ENCODE data around the gene MET.

The MET gene

DNA sequence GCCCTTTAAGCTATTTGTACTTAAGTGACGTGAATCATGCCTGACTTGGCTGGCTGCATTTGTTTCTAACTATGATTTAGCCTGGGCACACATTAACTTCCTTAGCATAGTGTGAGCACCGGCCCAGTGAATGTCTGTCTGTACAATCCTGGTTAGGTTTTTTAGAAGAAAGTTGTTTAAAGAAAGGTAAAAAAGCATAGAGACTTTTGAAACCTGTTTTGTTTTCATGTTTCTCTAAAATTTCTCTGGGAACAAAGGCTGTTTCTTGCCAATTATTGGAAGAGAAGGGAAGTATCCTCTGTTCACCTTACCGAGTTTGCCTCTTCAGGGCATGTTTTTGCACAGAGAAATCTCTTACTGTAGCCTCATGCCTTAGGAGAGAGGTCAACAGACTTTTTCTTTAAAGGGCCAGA, 42.9 kb upstream of the MET start:
- POLR2A ChIA-PET: no interaction called here
- H3K36me3 ChIP-seq (ENCODE audit: control insufficient read depth in 2 of 2, insufficient read depth in 1 of 2, low read length in 2 of 2): no peaks in the 10 kb centered on the region
- TF ChIP-seq ZNF37A (tag by site-specific recombination; IDR thresholded peaks at IDR 0.05) (no peak), ZNF202 (tag by site-specific recombination; IDR thresholded peaks at IDR 0.05; ENCODE audit: borderline replicate concordance) (no peak), ZNF624 (tag by site-specific recombination; IDR thresholded peaks at IDR 0.05) (no peak), ZNF292 (tag by site-specific recombination; IDR thresholded peaks at IDR 0.05; ENCODE audit: borderline replicate concordance, low read depth) (no peak), ZSCAN16 (tag by site-specific recombination; IDR thresholded peaks at IDR 0.05) (no peak), ZNF529 (tag by site-specific recombination; IDR thresholded peaks at IDR 0.05; ENCODE audit: insufficient replicate concordance) (no peak), ZNF514 (tag by site-specific recombination; IDR thresholded peaks at IDR 0.05) (no peak), ZNF433 (tag by site-specific recombination; IDR thresholded peaks at IDR 0.05; ENCODE audit: low read depth) (no peak)
- TF ChIP-seq, protein P1, sequence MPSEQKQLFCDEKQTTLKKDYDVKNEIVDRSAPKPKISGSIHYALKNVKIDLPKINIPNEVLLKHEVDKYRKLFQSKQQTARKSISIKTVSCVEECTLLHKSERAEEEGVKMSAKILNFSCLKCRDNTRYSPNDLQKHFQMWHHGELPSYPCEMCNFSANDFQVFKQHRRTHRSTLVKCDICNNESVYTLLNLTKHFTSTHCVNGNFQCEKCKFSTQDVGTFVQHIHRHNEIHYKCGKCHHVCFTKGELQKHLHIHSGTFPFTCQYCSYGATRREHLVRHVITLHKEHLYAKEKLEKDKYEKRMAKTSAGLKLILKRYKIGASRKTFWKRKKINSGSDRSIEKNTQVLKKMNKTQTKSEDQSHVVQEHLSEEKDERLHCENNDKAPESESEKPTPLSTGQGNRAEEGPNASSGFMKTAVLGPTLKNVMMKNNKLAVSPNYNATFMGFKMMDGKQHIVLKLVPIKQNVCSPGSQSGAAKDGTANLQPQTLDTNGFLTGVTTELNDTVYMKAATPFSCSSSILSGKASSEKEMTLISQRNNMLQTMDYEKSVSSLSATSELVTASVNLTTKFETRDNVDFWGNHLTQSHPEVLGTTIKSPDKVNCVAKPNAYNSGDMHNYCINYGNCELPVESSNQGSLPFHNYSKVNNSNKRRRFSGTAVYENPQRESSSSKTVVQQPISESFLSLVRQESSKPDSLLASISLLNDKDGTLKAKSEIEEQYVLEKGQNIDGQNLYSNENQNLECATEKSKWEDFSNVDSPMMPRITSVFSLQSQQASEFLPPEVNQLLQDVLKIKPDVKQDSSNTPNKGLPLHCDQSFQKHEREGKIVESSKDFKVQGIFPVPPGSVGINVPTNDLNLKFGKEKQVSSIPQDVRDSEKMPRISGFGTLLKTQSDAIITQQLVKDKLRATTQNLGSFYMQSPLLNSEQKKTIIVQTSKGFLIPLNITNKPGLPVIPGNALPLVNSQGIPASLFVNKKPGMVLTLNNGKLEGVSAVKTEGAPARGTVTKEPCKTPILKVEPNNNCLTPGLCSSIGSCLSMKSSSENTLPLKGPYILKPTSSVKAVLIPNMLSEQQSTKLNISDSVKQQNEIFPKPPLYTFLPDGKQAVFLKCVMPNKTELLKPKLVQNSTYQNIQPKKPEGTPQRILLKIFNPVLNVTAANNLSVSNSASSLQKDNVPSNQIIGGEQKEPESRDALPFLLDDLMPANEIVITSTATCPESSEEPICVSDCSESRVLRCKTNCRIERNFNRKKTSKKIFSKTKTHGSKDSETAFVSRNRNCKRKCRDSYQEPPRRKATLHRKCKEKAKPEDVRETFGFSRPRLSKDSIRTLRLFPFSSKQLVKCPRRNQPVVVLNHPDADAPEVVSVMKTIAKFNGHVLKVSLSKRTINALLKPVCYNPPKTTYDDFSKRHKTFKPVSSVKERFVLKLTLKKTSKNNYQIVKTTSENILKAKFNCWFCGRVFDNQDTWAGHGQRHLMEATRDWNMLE (tag by site-specific recombination; conservative IDR thresholded peaks at IDR 0.05; ENCODE audit: low read depth): no peak

DNA sequence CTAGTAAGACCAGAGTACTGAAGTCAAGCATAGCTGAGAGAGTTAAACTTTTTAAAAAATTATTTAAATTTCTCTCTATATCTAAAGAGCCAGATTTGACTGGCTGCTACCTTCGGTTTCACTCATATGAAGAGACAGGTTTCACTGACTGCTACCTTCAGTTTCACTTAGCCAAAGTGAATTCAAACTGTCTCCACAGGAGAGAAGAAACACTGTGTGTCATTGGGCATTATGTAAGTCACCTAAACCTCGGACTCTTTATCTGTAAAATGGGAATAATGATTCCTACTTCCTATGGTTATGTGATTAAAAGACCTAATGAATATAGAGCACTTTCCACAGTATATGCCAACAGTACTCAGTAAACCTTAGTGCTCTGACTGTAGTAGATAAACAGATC, 41.6 kb upstream of the MET start:
- no peaks in the 10 kb centered on the region for H3K9me3 ChIP-seq (ENCODE audit: control insufficient read depth, insufficient read depth, low read depth, low read length)
- peaks cover 6% of the 10 kb centered on the region; the same call in 1 of the 2 replicates for H3K4me1 ChIP-seq (ENCODE audit: control insufficient read depth, insufficient read depth, low read length)
- H3K36me3 ChIP-seq (ENCODE audit: control insufficient read depth in 2 of 2, insufficient read depth in 1 of 2, low read length in 2 of 2): no peaks in the 10 kb centered on the region
- no peak overlapping the region for H3K27ac ChIP-seq (ENCODE audit: extremely low read depth, low read depth, low read length)
- H3K4me3 ChIP-seq (ENCODE audit: low read depth, low read length): no peak overlapping the region
- POLR2A ChIA-PET: interaction anchor here (0.5 kb wide), 1 partner anchor 219 kb away, joined by 3 read pairs; no protein-coding TSS in a partner anchor
- CTCF ChIA-PET: interaction anchor here (0.5 to 2.0 kb wide), 5 partner anchors 34 to 1030 kb away, joined by 3 to 5 read pairs (median 3); no protein-coding TSS in a partner anchor
- peak; percentile 28; the same call in 1 of the 2 replicates for TF ChIP-seq ZNF335 (tag by site-specific recombination; conservative IDR thresholded peaks at IDR 0.05)
- TF ChIP-seq ZNF16 (tag by site-specific recombination; IDR thresholded peaks at IDR 0.05; ENCODE audit: low read depth): no peak
- no peak for TF ChIP-seq ZFP37 (tag by site-specific recombination; IDR thresholded peaks at IDR 0.05)
- peak; percentile 49; the same call in 1 of the 2 replicates for TF ChIP-seq ZNF664 (tag by site-specific recombination; IDR thresholded peaks at IDR 0.05)
- no peak for TF ChIP-seq ZNF558 (tag by site-specific recombination; IDR thresholded peaks at IDR 0.05)
- TF ChIP-seq PRDM1 (tag by site-specific recombination; IDR thresholded peaks at IDR 0.05): peak; percentile 76
- no peak for TF ChIP-seq SP7 (tag by site-specific recombination; IDR thresholded peaks at IDR 0.05)

More for the DNA sequence above, 42.9 kb upstream of the MET start:
- H3K4me1 ChIP-seq (ENCODE audit: control insufficient read depth, insufficient read depth, low read length): peaks cover 6% of the 10 kb centered on the region; the same call in 1 of the 2 replicates
- H3K9me3 ChIP-seq (ENCODE audit: control insufficient read depth, insufficient read depth, low read depth, low read length): no peaks in the 10 kb centered on the region
- H3K27ac ChIP-seq (ENCODE audit: extremely low read depth, low read depth, low read length): no peak overlapping the region
- CTCF ChIA-PET: no interaction called here
- H3K4me3 ChIP-seq (ENCODE audit: low read depth, low read length): no peak overlapping the region

DNA sequence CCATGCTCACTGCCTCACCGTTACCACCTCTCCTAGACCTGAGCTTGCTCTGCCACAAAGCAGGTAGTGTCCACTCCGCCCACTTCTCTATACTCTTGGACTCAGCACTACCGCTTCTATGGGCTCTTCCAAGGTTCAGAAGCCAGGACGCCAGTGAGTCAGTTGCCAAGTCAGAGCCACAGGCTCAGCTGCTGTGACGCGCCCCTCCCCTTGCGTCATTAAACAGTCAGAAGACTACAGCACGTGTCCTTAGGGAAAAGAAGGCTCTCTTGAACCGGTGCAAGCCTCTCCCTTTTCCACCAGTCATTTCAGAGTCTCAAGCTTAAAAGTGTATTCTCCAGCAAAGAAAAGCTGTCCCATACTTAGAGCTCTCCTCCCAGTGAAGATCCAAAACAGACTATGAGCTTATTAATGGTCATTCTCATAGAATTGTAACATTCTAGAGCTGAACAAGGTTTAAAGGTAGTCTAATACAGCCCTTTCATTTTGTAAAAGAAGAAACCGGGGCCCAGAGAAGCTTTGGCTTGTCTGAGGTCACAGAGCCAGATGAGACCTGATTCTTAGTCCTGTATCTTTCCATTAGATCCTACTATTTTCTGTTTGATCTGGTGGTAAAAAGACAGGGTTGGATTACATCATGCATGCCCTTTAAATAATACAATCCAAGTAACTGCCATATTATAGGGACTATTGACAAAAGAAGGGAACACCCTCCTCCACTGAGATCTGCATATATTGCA, 40.9 kb upstream of the MET start:
- H3K4me3 ChIP-seq (ENCODE audit: low read depth, low read length): no peak overlapping the region
- H3K9me3 ChIP-seq (ENCODE audit: control insufficient read depth, insufficient read depth, low read depth, low read length): no peaks in the 10 kb centered on the region
- ChIA-PET CTCF (interaction anchor here (0.8 to 2.0 kb wide), 3 partner anchors 31 to 179 kb away, joined by 3 to 4 read pairs (median 4); no protein-coding TSS in a partner anchor), POLR2A (no interaction called here)
- peaks cover 6% of the 10 kb centered on the region; the same call in 1 of the 2 replicates for H3K4me1 ChIP-seq (ENCODE audit: control insufficient read depth, insufficient read depth, low read length)
- H3K27ac ChIP-seq (ENCODE audit: extremely low read depth, low read depth, low read length): no peak overlapping the region
- H3K36me3 ChIP-seq (ENCODE audit: control insufficient read depth in 2 of 2, insufficient read depth in 1 of 2, low read length in 2 of 2): no peaks in the 10 kb centered on the region
- TF ChIP-seq ZNF37A (tag by site-specific recombination; IDR thresholded peaks at IDR 0.05) (no peak), ZNF776 (tag by site-specific recombination; IDR thresholded peaks at IDR 0.05; ENCODE audit: borderline replicate concordance) (no peak), ZNF658 (tag by site-specific recombination; IDR thresholded peaks at IDR 0.05) (no peak), REPIN1 (tag by site-specific recombination; IDR thresholded peaks at IDR 0.05; ENCODE audit: low read depth) (no peak), ZNF184 (tag by site-specific recombination; IDR thresholded peaks at IDR 0.05) (no peak), SALL2 (tag by site-specific recombination; IDR thresholded peaks at IDR 0.05; ENCODE audit: borderline replicate concordance) (no peak), ZNF211 (tag by site-specific recombination; IDR thresholded peaks at IDR 0.05; ENCODE audit: low read depth) (no peak), ZNF202 (tag by site-specific recombination; IDR thresholded peaks at IDR 0.05; ENCODE audit: borderline replicate concordance) (no peak), ZNF214 (tag by site-specific recombination; IDR thresholded peaks at IDR 0.05; ENCODE audit: borderline replicate concordance) (no peak)
- TF ChIP-seq, protein P2, sequence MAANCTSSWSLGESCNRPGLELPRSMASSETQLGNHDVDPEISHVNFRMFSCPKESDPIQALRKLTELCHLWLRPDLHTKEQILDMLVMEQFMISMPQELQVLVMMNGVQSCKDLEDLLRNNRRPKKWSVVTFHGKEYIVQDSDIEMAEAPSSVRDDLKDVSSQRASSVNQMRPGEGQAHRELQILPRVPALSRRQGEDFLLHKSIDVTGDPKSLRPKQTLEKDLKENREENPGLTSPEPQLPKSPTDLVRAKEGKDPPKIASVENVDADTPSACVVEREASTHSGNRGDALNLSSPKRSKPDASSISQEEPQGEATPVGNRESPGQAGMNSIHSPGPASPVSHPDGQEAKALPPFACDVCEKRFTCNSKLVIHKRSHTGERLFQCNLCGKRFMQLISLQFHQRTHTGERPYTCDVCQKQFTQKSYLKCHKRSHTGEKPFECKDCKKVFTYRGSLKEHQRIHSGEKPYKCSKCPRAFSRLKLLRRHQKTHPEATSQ (tag by site-specific recombination; IDR thresholded peaks at IDR 0.05): no peak

All from HEK293 (cell line).